Stimulated activated CD4-positive, alpha-beta T cell treated with anti-CD3 and anti-CD28 coated beads, Interleukin-1b, Interleukin-23, amount 100 ng/mL, for 4 hours (primary cell): ENCODE measurements around the gene MSGN1.

Experiments
- DNase-seq, 2 donors: peaks; one replicate each; pipeline ENCODE4 v3.0.0-alpha.2; 2020; ENCODE audit warnings: low read depth in 2 of 2

Gene MSGN1

DNA sequence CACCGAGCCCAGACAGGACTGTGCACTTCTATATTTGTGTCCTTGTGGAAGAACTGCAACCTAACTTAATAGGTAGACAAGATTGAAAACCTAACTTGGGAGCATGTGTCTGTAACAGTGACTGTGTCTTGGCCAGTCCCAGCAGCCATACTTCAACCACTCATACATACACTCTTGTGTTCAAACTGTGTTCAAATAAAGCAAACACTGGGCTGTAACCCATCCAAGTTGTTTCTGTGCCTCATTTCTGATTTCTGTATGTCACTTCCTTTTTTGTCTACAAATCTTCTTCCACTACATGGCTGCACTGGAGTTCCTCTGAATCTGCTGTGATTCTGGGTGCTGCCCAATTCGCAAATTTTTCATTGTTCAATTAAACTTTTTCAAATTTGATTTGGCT lies 31.0 kb downstream of the MSGN1 start:
- no peak for DNase-seq

- no peak for DNase-seq
Measured at GRCh38 chr2:17849275-17849674, 33.0 kb downstream of the MSGN1 start.

DNA sequence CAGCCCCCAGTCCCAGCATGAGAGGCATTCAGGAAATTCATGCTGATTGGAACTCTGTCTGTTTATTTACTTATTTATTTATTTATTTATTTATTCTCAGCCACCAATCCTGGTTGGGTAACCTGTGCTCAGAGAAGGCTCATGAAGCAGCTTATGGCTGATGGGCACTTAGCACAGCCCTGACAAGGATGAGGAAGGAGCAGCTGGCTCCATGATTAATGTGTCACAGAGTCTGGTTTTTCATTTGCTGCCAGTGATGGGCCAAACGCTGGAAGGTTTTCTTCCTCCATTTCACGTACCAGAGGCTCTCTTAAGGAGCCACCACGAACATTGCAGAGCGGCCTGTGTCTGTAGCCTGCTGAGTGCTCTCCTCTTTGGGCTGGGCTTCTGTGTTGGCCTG lies 33.9 kb downstream of the MSGN1 start:
- DNase-seq = no peak

GRCh38 chr2:17851731-17852585 lies 35.7 kb downstream of the MSGN1 start:
- DNase-seq = no peak

DNA sequence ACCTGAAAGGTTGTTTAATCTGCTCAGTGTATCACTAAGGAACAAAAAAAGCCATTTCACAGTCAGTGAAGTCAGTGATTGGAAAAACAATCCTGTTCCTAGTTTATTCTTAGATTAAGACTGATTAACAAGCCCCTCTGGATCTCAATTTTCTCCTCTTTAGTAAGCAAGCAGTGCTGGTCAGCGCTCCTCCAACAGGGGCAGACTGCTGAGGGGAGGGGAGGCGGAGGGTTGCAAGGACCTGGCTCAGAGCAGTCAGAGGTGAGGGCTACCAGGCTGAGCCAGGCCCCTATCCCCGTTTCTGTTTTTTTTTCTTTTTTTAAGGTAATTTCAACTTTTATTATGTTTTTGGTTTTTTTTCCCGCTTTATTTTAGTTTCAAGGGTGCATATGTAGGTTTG lies 37.5 kb downstream of the MSGN1 start:
- no peak for DNase-seq

GRCh38 chr2:17857021-17857420 lies 40.8 kb downstream of the MSGN1 start:
- no peak for DNase-seq

- DNase-seq = no peak
Measured at GRCh38 chr2:17858064-17858463, 41.8 kb downstream of the MSGN1 start.

DNA sequence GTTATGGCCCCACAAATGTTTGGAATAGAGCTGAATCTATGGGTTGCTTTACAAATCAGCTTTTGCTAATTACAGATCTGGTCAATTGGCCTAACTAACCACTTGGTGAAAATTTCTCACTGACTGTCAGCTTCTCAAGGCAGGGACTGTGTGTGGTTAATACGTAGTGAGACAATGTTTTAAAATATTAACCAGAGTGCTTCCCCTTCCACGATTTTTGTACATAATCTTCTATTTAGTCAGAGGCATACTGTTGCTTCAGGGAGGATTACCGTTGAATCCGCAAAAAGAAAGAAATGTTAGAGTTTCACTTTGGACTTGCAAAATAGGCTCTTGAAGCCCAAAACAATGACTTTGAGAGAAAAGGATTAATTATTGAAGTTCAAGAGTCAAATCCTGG lies 47.3 kb downstream of the MSGN1 start:
- DNase-seq = no peak

DNA sequence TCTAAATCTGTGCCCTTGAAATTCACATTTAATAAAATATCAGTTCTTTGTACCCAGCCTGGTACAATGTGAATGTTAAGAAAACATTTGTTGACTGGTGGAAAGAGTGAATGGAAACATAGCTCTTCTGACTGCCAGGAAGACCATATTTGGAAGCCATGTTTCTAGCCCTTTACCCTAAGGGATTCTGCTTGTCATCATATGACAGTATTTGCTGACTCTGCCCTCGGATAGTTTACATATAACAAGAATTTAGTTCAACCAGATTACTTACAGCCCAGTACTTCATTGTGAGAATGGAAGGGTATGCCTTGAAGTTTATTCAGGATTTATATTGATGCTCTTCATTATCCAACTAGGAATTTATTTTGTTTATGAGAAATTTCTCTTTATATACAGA lies 48.4 kb downstream of the MSGN1 start:
- DNase-seq = no peak

- no peak for DNase-seq
Measured at GRCh38 chr2:17867133-17867532, 50.9 kb downstream of the MSGN1 start.
